Fibroblast of skin of right quadriceps (primary cell): ENCODE results near the gene IL1RAPL2.

Source experiments
- DNase-seq: peaks from one replicate; pipeline ENCODE4 v3.0.0-alpha.2; 2013

IL1RAPL2 gene

GRCh38 chrX:105277132-105277531 is 711.1 kb downstream of the IL1RAPL2 start:
- DNase-seq: no peak

DNA sequence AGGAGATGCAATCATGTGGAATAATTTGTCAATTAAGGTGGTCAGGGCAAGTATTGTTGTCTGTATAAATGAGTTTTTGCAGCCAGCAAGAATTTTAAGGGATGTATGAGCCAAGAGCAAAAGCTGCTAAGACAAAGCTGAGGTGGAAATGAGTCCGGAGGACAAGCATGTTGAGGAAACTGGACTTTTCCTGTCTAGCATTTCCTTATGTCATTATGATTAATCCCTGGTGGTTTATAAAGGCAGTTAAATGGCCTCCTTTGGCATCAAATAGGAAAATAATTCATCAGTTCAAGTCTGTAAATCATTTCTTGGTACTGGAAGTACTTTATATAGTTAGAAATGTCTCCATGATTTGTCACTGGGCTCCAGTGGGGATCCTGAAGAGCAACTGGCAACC is 716.1 kb downstream of the IL1RAPL2 start:
- DNase-seq: peak; percentile 14

- no peak for DNase-seq
Measured at GRCh38 chrX:105297041-105297440, 731.0 kb downstream of the IL1RAPL2 start.

GRCh38 chrX:105299286-105299685 is 733.3 kb downstream of the IL1RAPL2 start:
- no peak for DNase-seq

DNA sequence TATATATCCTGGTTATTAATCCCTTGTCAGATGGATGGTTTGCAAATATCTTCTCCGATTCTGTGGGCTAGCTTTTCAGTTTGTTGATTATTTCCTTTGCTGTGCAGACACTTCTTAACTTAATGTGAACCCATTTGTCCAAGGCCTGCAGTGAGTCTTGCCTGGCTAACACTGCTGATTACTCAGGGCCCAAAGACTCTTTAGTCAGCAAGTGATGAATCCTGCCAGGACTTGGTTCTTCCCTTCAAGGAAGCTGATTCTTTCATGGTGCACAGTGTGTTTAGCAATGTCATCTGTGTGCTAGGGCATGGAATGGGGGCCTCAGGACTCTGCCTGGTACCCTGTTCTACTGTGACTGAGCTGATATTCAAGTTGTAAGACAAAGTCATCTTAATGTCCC is 736.2 kb downstream of the IL1RAPL2 start:
- no peak for DNase-seq

GRCh38 chrX:105307762-105308161 is 741.8 kb downstream of the IL1RAPL2 start:
- DNase-seq: peak; percentile 46

GRCh38 chrX:105313596-105313995 is 747.6 kb downstream of the IL1RAPL2 start:
- DNase-seq: peak; percentile 28

DNA sequence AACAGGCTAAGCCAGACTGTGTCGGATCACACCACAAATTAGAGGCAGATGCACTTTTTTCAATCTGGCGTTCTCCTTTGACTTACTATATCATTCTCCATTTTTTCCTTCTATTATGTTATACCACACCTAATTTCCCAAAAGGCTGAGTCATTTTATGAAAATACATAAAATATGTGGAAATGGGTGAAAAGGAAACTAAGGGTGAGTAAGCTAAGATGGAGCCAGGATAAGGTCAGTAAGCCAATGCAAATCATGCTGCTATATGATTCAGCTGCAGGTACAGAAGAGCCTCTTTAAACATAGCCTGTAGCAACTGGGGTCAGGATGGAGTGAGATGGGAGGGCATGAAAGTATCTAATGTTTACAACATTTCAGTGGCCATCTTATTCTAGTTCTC is 748.5 kb downstream of the IL1RAPL2 start:
- peak; percentile 63 for DNase-seq

DNA sequence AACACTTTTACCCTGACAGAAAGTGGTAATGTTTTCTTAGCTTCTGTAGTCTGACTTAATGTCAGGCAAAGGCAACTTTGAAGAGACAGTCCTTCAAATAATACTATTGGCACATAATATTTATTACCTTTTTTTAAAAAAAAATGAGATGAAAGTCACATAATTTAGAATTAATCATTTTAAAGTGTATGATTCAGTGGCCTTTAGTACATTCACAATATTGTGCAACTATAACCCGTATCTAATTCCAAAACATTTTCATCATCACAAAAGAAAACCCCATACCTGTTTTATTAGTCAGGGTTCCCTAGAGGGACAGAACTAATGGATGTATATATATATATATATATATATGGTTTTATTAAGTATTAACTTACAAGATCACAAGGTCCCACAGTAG is 749.2 kb downstream of the IL1RAPL2 start:
- peak; percentile 60 for DNase-seq

- no peak for DNase-seq
Measured at GRCh38 chrX:105317117-105317516, 751.1 kb downstream of the IL1RAPL2 start.

DNA sequence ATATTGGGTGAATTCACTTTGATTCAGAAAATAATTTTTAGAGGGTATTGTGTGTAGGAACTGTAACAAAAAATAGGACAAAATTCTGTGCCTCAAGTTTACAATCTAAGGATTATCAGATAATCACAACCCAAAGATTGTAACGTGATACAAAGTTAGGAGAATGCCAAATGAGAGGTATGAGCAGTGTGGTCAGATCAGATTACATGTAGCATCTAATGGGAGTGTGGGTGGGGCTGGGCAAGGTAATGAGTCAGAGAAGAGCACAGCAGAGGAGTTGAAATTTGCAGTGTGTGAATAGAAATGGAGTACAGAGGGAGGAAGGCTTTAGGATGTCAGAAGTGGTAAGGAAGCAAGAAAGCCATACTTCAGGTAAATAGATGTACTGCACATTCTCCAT is 757.9 kb downstream of the IL1RAPL2 start:
- peak; percentile 71 for DNase-seq

GRCh38 chrX:105328773-105329172 is 762.8 kb downstream of the IL1RAPL2 start:
- DNase-seq: no peak

GRCh38 chrX:105331244-105331643 is 765.2 kb downstream of the IL1RAPL2 start:
- DNase-seq: peak; percentile 68

GRCh38 chrX:105347373-105347772 is 781.4 kb downstream of the IL1RAPL2 start:
- DNase-seq: no peak

GRCh38 chrX:105349476-105349875 is 783.5 kb downstream of the IL1RAPL2 start:
- DNase-seq: peak; percentile 24

GRCh38 chrX:105375816-105376215 is 809.8 kb downstream of the IL1RAPL2 start:
- peak; percentile 9 for DNase-seq

GRCh38 chrX:105424729-105425128 is 858.7 kb downstream of the IL1RAPL2 start:
- no peak for DNase-seq

DNA sequence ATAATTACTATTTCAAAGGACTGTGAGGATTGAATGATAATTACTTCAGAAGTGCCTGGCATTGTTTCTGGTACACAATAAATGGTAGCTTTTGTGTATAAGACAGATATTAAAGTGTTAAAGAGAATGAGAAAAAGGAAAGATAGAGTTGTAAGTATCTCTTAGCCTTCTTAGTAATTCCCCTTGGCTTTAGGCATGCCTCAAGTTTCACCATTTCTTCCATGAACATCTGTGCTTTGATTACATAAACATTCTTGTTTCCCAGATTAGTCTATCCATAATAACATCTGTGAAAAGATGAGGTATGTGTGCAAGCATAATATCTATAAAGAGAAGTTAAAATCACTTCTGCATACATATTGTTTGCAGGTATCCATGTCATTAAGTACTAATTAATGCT is 885.4 kb downstream of the IL1RAPL2 start:
- no peak for DNase-seq

DNA sequence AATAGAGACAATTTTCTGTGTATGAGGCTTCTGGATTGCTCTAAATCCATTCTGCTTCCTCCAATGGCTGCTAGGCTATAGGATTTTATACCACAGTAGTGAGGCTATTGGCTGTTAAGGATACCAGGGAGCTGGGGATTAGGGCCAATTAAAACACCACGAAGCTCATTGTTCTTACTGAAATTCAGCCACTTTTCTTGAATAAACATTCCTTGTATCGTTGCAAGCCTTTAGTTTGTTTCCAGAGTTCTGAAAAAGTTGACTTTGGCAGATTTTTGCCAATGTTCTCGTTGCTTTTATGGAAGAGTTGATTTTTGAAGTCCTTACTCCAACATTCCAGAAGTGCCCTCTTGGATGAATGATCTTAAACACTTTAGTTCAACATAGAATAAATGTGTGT is 892.8 kb downstream of the IL1RAPL2 start:
- DNase-seq: no peak

- peak; percentile 84 for DNase-seq
Measured at GRCh38 chrX:105460376-105460775, 894.4 kb downstream of the IL1RAPL2 start.

- DNase-seq: no peak
Measured at GRCh38 chrX:105461016-105461415, 895.0 kb downstream of the IL1RAPL2 start.

DNA sequence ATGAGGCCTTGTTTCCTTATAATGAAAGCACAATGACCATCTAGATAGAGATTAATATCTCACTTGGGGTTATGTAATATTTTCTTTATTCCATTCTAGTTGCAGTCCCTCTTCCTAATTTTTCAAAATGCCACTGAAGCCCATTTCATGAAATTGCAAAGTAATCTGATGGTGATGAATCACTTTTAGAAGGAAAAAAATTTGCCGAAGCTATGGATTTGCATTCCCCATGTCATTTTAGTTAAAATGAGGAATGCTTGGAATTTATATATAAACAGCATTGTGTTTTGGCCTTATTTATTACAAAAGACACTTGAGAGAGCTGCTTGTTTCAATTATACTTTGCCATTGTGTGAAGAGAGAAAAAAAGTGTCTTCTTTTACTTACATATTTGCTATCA is 896.2 kb downstream of the IL1RAPL2 start:
- DNase-seq: peak; percentile 57

DNA sequence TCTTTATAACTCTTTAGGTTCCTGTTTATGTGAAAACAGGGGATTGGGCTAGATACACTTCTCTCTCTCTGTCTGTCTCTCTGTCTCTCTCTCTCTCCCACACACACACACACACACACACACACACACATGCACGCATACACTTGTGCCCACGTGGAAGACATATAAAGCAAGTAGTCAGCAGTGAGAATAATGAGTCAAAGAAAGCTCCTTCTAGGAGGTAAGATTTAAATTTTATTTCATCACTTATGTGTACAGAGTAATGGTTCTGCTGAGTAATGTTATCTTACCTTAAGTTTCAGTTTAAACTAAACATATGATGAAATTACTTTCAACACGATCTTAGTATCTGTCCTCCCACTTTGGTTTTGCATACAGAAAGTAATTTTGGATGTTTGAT is 897.5 kb downstream of the IL1RAPL2 start:
- peak; percentile 44 for DNase-seq

GRCh38 chrX:105464618-105465017 is 898.6 kb downstream of the IL1RAPL2 start:
- no peak for DNase-seq

- DNase-seq: peak; percentile 21
Measured at GRCh38 chrX:105468741-105469140, 902.7 kb downstream of the IL1RAPL2 start.

DNA sequence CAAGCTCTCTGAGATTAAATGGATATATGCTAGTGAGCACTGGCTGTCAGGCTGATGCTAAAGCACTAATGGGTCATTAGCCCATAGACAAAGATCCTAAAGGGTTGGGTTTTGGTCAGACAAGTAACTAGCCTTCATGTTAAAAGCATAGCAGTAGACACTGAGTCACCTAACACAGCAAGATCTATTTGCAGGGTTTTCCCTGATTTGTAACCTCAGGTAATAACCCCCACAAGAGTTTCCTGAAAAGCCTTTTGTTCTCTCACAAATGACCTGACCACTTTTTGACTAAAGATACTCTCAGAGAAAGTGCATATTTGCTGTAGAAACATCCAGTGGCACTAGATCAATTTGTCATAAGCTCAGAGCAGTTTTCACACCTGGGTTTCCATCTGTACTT is 905.6 kb downstream of the IL1RAPL2 start:
- no peak for DNase-seq
